Measurements from ENCODE around the gene ZNF318. TPM values are rescaled to one million over a fixed set of nuclear protein-coding genes. Genes with fewer than 3 reads are reported as not detected.

ZNF318 gene
- total and polyA plus RNA-seq, 10 of the 15 experiments (the other 5 are each of a cell fraction or from before 2014, with no cell fraction given): 3.4 to 79.8 (median 13.7) TPM

- TF ChIP-seq CEBPZ (IDR thresholded peaks at IDR 0.05; ENCODE audit: low read depth, low read length) (no peak), BHLHE40 (IDR thresholded peaks at IDR 0.05; ENCODE audit: borderline replicate concordance in 1 of 2, low read depth in 2 of 2, low read length in 1 of 2) (peak; percentile 52 to 61; a peak in 1 of 4 replicates), RFX5 (IDR thresholded peaks at IDR 0.05; ENCODE audit: low read depth, low read length) (no peak), RB1 (IDR thresholded peaks at IDR 0.05; ENCODE audit: borderline replicate concordance) (no peak), SMAD1 (IDR thresholded peaks at IDR 0.05; ENCODE audit: low read depth, partially characterized antibody) (no peak), PAX8 (IDR thresholded peaks at IDR 0.05) (no peak), IKZF2 (IDR thresholded peaks at IDR 0.05) (peak; percentile 84 to 87), EGR1 (IDR thresholded peaks at IDR 0.05; ENCODE audit: borderline replicate concordance in 1 of 2, low read depth in 2 of 2, low read length in 2 of 2) (no peak), CREB1 (IDR thresholded peaks at IDR 0.05; ENCODE audit: low read depth) (0 out of 2 replicates have a peak, but pooled peaks have one; percentile 27), MTA3 (IDR thresholded peaks at IDR 0.05; ENCODE audit: borderline replicate concordance, low read length) (no peak), BCL3 (IDR thresholded peaks at IDR 0.05; ENCODE audit: borderline replicate concordance, insufficient read depth, low read depth, low read length, poor library complexity, severe bottlenecking) (peak; percentile 28), SUPT20H (IDR thresholded peaks at IDR 0.05; ENCODE audit: borderline replicate concordance, control insufficient read depth, low read depth, low read length) (no peak), TBL1XR1 (IDR thresholded peaks at IDR 0.05; ENCODE audit: low read depth, low read length) (no peak), BRCA1 (IDR thresholded peaks at IDR 0.05; ENCODE audit: low read depth, low read length) (no peak), BCLAF1 (IDR thresholded peaks at IDR 0.05) (no peak), SUZ12 (IDR thresholded peaks at IDR 0.05; ENCODE audit: unreplicated experiment) (no peak), DPF2 (IDR thresholded peaks at IDR 0.05) (peak; percentile 41; the same call in 1 of the 2 replicates), SREBF2 (IDR thresholded peaks at IDR 0.05; ENCODE audit: low read length) (no peak), POLR2A (IDR thresholded peaks at IDR 0.05; ENCODE audit: low read depth, low read length) (no peak), ZBTB4 (CRISPR knock-in tag; IDR thresholded peaks at IDR 0.05) (no peak), STAT1 (conservative IDR thresholded peaks at IDR 0.05) (no peak)
Observed at GRCh38 chr6:43376551-43376981, 7.1 kb upstream of the ZNF318 start (continued).
